OCI-LY1 (cell line): ENCODE data around the gene NELL1.

Experiments used
- EZH2 ChIP-seq: fragments of 200-600 bp; sonication (generic), shearing (Covaris generic); IDR thresholded peaks from 2 replicates; pipeline ENCODE4 v1.8.0; 2017; ENCODE audit warnings: borderline replicate concordance, mixed run types, mild to moderate bottlenecking, antibody characterized with exemption, low read length, moderate library complexity, mixed read lengths
- TF ChIP-seq, protein P1 (sequence below): fragments of 200-600 bp; sonication (generic), shearing (Covaris generic); IDR thresholded peaks from 2 replicates; pipeline ENCODE4 v1.5.1; 2017; ENCODE audit warnings: mild to moderate bottlenecking, antibody characterized with exemption, low read length, moderate library complexity, mixed read lengths

DNA sequence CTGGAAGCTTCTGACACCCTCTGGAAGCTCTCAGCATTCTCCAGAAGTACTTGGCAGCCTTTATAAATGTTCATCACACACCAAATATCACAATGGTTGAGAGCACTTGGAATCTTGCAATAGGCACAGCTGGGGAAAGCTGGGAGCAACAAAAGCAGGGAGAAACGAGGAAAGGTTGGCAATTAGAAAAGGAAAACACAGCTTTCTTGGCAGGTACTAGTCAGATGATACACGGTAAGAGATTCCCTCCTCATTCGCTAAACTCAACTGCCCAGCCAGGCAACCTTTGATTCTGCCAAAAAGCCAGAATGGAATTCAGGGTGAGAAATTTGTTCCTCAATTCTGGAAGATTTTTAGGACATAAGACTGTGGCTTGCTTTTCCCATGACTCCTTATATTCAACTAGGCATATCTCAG is 946.6 kb downstream of the NELL1 start:
- TF ChIP-seq, protein P1, sequence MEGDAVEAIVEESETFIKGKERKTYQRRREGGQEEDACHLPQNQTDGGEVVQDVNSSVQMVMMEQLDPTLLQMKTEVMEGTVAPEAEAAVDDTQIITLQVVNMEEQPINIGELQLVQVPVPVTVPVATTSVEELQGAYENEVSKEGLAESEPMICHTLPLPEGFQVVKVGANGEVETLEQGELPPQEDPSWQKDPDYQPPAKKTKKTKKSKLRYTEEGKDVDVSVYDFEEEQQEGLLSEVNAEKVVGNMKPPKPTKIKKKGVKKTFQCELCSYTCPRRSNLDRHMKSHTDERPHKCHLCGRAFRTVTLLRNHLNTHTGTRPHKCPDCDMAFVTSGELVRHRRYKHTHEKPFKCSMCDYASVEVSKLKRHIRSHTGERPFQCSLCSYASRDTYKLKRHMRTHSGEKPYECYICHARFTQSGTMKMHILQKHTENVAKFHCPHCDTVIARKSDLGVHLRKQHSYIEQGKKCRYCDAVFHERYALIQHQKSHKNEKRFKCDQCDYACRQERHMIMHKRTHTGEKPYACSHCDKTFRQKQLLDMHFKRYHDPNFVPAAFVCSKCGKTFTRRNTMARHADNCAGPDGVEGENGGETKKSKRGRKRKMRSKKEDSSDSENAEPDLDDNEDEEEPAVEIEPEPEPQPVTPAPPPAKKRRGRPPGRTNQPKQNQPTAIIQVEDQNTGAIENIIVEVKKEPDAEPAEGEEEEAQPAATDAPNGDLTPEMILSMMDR: no peak
- no peak for TF ChIP-seq EZH2
